HepG2 (cell line): ENCODE data around the gene CACNA2D3. TPM values are rescaled to one million over a fixed set of nuclear protein-coding genes. Genes with fewer than 3 reads are reported as not detected.

Source experiments
- ATAC-seq: fragments of 200-7000 bp; cut with Tn5 transposase; 3 replicates; pipeline ENCODE4 v1.9.1; 2020; ENCODE audit warnings: mild to moderate bottlenecking, moderate library complexity
- BruUV-seq: library from RNA; stranded (reverse); fragments of 400-500 nt; replicated peaks from 2 replicates; lab custom pipeline; 2021; lab: Mats Ljungman, UMichigan
- CTCF ChIA-PET: fragments of 300-600 bp; formaldehyde crosslinking; extraction: SDS; loops from one replicate; lab custom pipeline; 2021; ENCODE audit warnings: low total read pairs, inconsistent platforms, low intra/inter-chr PET ratio; lab: Yijun Ruan, JAX
- POLR2A ChIA-PET: fragments of 350-600 bp; sonication (Branson Sonifier 250); formaldehyde crosslinking; loops from one replicate; lab custom pipeline; 2020; ENCODE audit warnings: antibody characterized with exemption, inconsistent platforms; lab: Yijun Ruan, JAX
- DNase-seq: peaks from one replicate; pipeline ENCODE4 v3.0.0-alpha.2; 2015; ENCODE audit warnings: low spot score
- FAIRE-seq: peaks from 3 replicates; lab custom pipeline; 2011; peaks lifted over from hg19 to GRCh38; lab: Jason Lieb, UNC
- H2AFZ ChIP-seq: one replicate; pipeline ENCODE4 v1.6.1; 2011; ENCODE audit warnings: low read length, inconsistent platforms
- H3K27ac ChIP-seq: fragments of 300-600 bp; 3 replicates; pipeline ENCODE4 v1.8.0; 2011; ENCODE audit warnings: mixed run types, mild to moderate bottlenecking, mixed read lengths, low read length, inconsistent platforms; ENCODE audit not compliant: insufficient read depth; ENCODE audit errors: extremely low read length
- H3K27me3 ChIP-seq, 2 experiments: fragments of 200-600 bp in 1 of 2; 2 replicates in 1 of 2; 3 replicates in 1 of 2; pipeline versions ENCODE4 v1.6.0 to v1.8.0; 2011; ENCODE audit warnings: low read length in 2 of 2, mild to moderate bottlenecking in 2 of 2, moderate library complexity in 2 of 2, inconsistent platforms in 1 of 2; ENCODE audit not compliant: insufficient read depth in 2 of 2, control insufficient read depth in 1 of 2
- H3K36me3 ChIP-seq, 2 experiments: fragments of 200-600 bp in 1 of 2; replicated peaks in 1 of 2; 2 replicates in 1 of 2; 3 replicates in 1 of 2; pipeline versions ENCODE4 v1.5.1 to v1.8.0; 2011; ENCODE audit warnings: low read length in 2 of 2, inconsistent platforms in 1 of 2; ENCODE audit not compliant: insufficient read depth in 2 of 2, control insufficient read depth in 1 of 2
- H3K4me1 ChIP-seq: 2 replicates; pipeline ENCODE4 v1.5.1; 2012; ENCODE audit warnings: low read length, inconsistent platforms; ENCODE audit not compliant: insufficient read depth
- H3K4me2 ChIP-seq: 2 replicates; pipeline ENCODE4 v1.6.0; 2011; ENCODE audit warnings: low read depth, low read length, inconsistent platforms
- H3K4me3 ChIP-seq, 3 experiments: fragments of 200-600 bp in 1 of 3; sonication (generic), shearing (Covaris generic) in 1 of 3; replicated peaks in 1 of 3; 2 replicates each; pipeline ENCODE4 v1.5.1; 2011 to 2016; ENCODE audit warnings: low read length in 3 of 3, inconsistent platforms in 2 of 3, low read depth in 2 of 3, mild to moderate bottlenecking in 2 of 3, control low read depth in 1 of 3, mixed read lengths in 1 of 3; ENCODE audit not compliant: insufficient read depth in 1 of 3
- H3K79me2 ChIP-seq: one replicate; pipeline ENCODE4 v1.6.1; 2011; ENCODE audit warnings: low read length, inconsistent platforms; ENCODE audit not compliant: insufficient read depth
- H3K9ac ChIP-seq: 2 replicates; pipeline ENCODE4 v1.6.0; 2011; ENCODE audit warnings: mild to moderate bottlenecking, low read depth, low read length, inconsistent platforms; ENCODE audit not compliant: insufficient read depth
- H3K9me3 ChIP-seq: 2 replicates; pipeline ENCODE4 v1.5.1; 2012; ENCODE audit warnings: mild to moderate bottlenecking, low read length
- H4K20me1 ChIP-seq: 2 replicates; pipeline ENCODE4 v1.6.0; 2011; ENCODE audit warnings: inconsistent platforms, mild to moderate bottlenecking, low read length, moderate library complexity; ENCODE audit not compliant: insufficient read depth
- GTF3A ChIP-seq: sonication (generic); formaldehyde crosslinking; conservative IDR thresholded peaks from 2 replicates; pipeline ENCODE4 v1.4.0; 2020; ENCODE audit warnings: mild to moderate bottlenecking, missing genetic modification reagents
- GZF1 ChIP-seq: sonication (generic); formaldehyde crosslinking; IDR thresholded peaks from 2 replicates; pipeline ENCODE4 v1.5.1; 2020; ENCODE audit warnings: mild to moderate bottlenecking, missing genetic modification reagents
- KAT8 ChIP-seq: IDR thresholded peaks from 2 replicates; pipeline ENCODE4 v1.6.1; 2016; ENCODE audit warnings: missing genetic modification reagents, missing compliant biosample characterization
- KLF11 ChIP-seq: IDR thresholded peaks from 2 replicates; pipeline ENCODE4 v1.6.1; 2016; ENCODE audit warnings: missing compliant biosample characterization
- MLLT10 ChIP-seq: sonication (generic); formaldehyde crosslinking; IDR thresholded peaks from 2 replicates; pipeline ENCODE4 v1.4.0; 2020; ENCODE audit warnings: missing genetic modification reagents
- NFIC ChIP-seq: IDR thresholded peaks from 2 replicates; pipeline ENCODE4 v1.6.1; 2012; ENCODE audit warnings: mild to moderate bottlenecking, low read length, inconsistent platforms
- RXRB ChIP-seq: IDR thresholded peaks from 2 replicates; pipeline ENCODE4 v1.6.1; 2016; ENCODE audit warnings: borderline replicate concordance, missing genetic modification reagents, missing compliant biosample characterization
- ZFP36L1 ChIP-seq: sonication (generic); formaldehyde crosslinking; IDR thresholded peaks from 2 replicates; pipeline ENCODE4 v1.8.0; 2022; ENCODE audit warnings: mild to moderate bottlenecking, missing genetic modification reagents, moderate library complexity
- ZNF674 ChIP-seq: sonication (generic); formaldehyde crosslinking; IDR thresholded peaks from 2 replicates; pipeline ENCODE4 v1.5.0; 2020; ENCODE audit warnings: low read depth, mild to moderate bottlenecking, missing genetic modification reagents
- ZNF816 ChIP-seq: sonication (generic); formaldehyde crosslinking; IDR thresholded peaks from 2 replicates; pipeline ENCODE4 v1.8.0; 2022; ENCODE audit warnings: missing genetic modification reagents, mild to moderate bottlenecking, borderline replicate concordance
- ZNF878 ChIP-seq: sonication (generic); formaldehyde crosslinking; IDR thresholded peaks from 2 replicates; pipeline ENCODE4 v1.8.1; 2023; ENCODE audit warnings: mild to moderate bottlenecking, missing genetic modification reagents, moderate library complexity
- in situ Hi-C: cut with HindIII; loops from 2 replicates; pipeline ENCODE4 v1.10.0; 2017; ENCODE audit warnings: low pct_unique_long_range_greater_than_20kb; ENCODE audit not compliant: extremely low pct_ligation_motif_present
- intact Hi-C: fragments of 100-400 bp; cut with micrococcal nuclease; formaldehyde crosslinking; loops from one replicate; pipeline ENCODE4 v1.10.0; 2022; ENCODE audit not compliant: unreplicated experiment
- polyA plus RNA-seq, 8 experiments: library from polyadenylated mRNA; depleted of rRNA in 3 of 8; stranded (reverse) in 7 of 8; unstranded in 1 of 8; fragments of >200 nt; fragmentation: Illumina TruSeq in 4 of 8; extraction: Trizol in 4 of 8; gene quantifications; 2 replicates each; pipeline versions ENCODE4 v1.2.1 to v1.2.3, GENCODE V29; 2011 to 2016; ENCODE audit warnings: low read depth in 4 of 8, missing spikeins in 1 of 8, mixed read lengths in 1 of 8; ENCODE audit not compliant: insufficient read depth in 1 of 8
- total RNA-seq, 5 experiments: library from RNA; depleted of rRNA; stranded (reverse); fragments of >200 nt; fragmentation: Illumina TruSeq; extraction: Trizol; gene quantifications; 2 replicates each; pipeline ENCODE4 v1.2.3, GENCODE V29; 2016; ENCODE audit warnings: low read depth in 1 of 5
- TF ChIP-seq, protein P1 (sequence below): sonication (generic); formaldehyde crosslinking; IDR thresholded peaks from 2 replicates; pipeline ENCODE4 v1.8.1; 2022; ENCODE audit warnings: low read depth, mild to moderate bottlenecking, missing genetic modification reagents

The CACNA2D3 gene
- total and polyA plus RNA-seq, 2 of the 13 experiments (the other 11 are each of a cell fraction or from before 2014, with no cell fraction given), result not detected

DNA sequence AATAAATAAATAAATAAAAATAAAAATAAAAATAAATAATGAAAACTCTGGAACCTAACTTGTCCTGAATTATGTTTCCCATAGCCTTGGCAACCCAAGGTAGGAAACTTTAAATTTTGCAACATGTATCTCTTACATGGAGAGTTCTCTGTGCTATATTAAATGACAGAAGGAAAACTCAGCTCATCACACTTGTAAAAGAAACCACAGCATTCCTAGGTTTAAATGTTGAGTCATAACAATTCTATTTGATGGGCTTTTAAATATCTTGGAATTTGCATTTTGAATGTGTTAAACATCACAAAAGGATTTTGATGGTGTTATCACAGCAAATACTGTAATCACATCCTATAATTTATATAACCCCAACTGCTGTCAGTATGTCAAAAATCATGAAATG, 661.3 kb downstream of the CACNA2D3 start:
- no peaks in the 10 kb centered on the region for H3K9me3 ChIP-seq
- H3K27me3 ChIP-seq, result no peaks in the 10 kb centered on the region
- H3K9ac ChIP-seq, result no peak overlapping the region
- CTCF ChIA-PET, result no interaction called here
- TF ChIP-seq ZNF816 (CRISPR knock-in tag) (no peak), KAT8 (CRISPR knock-in tag) (no peak), ZFP36L1 (CRISPR knock-in tag) (no peak), GZF1 (CRISPR knock-in tag) (no peak), MLLT10 (CRISPR knock-in tag) (no peak), RXRB (CRISPR knock-in tag) (no peak), KLF11 (CRISPR knock-in tag) (no peak), ZNF674 (CRISPR knock-in tag) (no peak), ZNF878 (no peak), GTF3A (CRISPR knock-in tag) (no peak), NFIC (no peak)
- TF ChIP-seq, protein P1, sequence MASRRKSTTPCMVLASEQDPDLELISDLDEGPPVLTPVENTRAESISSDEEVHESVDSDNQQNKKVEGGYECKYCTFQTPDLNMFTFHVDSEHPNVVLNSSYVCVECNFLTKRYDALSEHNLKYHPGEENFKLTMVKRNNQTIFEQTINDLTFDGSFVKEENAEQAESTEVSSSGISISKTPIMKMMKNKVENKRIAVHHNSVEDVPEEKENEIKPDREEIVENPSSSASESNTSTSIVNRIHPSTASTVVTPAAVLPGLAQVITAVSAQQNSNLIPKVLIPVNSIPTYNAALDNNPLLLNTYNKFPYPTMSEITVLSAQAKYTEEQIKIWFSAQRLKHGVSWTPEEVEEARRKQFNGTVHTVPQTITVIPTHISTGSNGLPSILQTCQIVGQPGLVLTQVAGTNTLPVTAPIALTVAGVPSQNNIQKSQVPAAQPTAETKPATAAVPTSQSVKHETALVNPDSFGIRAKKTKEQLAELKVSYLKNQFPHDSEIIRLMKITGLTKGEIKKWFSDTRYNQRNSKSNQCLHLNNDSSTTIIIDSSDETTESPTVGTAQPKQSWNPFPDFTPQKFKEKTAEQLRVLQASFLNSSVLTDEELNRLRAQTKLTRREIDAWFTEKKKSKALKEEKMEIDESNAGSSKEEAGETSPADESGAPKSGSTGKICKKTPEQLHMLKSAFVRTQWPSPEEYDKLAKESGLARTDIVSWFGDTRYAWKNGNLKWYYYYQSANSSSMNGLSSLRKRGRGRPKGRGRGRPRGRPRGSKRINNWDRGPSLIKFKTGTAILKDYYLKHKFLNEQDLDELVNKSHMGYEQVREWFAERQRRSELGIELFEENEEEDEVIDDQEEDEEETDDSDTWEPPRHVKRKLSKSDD (CRISPR knock-in tag), result no peak
- TF ChIP-seq, all 625 proteins: peak for 0
- H3K79me2 ChIP-seq, result no peaks in the 10 kb centered on the region
- intact Hi-C loops, result no loop called here
- FAIRE-seq (no peak), DNase-seq (no peak), ATAC-seq (no peak)
- no peak overlapping the region for H2AFZ ChIP-seq
- H3K36me3 ChIP-seq, result no peaks in the 10 kb centered on the region
- in situ Hi-C loops, result no loop called here
- no TSS peak for BruUV-seq
- no peak overlapping the region for H3K4me2 ChIP-seq
- no peaks in the 10 kb centered on the region for H4K20me1 ChIP-seq
- H3K4me3 ChIP-seq, result no peak overlapping the region
- H3K27ac ChIP-seq, result no peak overlapping the region
- H3K4me1 ChIP-seq, result no peaks in the 10 kb centered on the region
- POLR2A ChIA-PET, result no interaction called here
